H4 (cell line): ENCODE data around the gene KRT73. TPM values are rescaled to one million over a fixed set of nuclear protein-coding genes. Genes with fewer than 3 reads are reported as not detected.

Source experiments
- DNase-seq: peaks from one replicate; pipeline ENCODE4 v3.0.0-alpha.2; 2015; ENCODE audit warnings: low spot score
- total RNA-seq: library from RNA; depleted of rRNA; stranded (reverse); fragments of >200 nt; shearing (Covaris generic); gene quantifications from 2 replicates; pipeline ENCODE4 v1.2.3, GENCODE V29; 2014

Gene KRT73
- total RNA-seq, 1 experiment from 2014 or later = not detected

DNA sequence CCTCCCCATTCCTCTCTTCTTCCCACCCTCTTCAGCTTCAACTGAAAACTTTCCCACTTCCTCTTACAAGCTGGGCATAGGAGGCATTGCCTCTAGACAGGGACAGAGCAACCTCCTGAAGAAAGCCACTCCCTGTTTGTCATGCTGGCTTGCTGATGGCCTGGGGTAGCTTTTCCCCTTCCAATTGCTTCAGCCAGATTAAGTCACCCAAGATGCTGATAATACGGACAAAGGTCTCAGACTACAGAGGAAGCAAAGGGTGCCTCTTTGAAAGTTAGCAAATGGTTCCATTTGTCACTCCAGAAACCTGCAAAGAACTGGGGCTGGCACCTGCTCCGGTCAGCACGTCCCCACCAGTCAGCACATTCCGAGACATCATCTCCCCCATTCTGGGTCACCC is 27.6 kb upstream of the KRT73 start:
- no peak for DNase-seq

DNA sequence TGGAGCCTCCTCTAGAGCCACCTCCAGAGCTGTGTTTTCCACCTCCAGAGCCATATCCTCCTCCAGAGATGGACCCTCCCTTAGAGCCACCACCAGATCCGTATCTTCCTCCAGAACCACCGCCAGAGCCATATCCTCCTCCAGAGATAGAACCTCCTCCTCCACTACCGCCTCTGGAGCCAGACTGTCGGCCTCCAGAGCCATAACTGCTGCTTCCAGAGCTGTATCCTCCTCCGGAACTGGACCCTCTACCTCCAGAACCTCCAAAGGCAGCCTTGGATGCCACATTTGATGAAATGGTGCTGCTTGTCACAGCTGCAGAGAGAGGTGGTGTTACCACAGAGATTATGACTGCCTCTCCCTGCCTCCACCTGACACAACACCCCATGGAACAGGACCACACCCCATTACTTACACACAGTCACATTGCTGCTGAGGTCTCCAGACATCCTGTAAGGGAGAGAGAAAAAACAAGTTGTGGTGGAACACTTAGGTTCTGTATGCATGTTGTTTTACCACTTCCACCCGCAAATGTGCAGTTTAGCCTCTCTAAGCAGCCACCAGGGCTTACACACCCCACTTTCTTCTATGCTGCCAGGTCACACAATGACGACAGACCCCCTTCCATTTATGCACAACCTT is 26.9 kb upstream of the KRT73 start:
- DNase-seq = no peak

DNA sequence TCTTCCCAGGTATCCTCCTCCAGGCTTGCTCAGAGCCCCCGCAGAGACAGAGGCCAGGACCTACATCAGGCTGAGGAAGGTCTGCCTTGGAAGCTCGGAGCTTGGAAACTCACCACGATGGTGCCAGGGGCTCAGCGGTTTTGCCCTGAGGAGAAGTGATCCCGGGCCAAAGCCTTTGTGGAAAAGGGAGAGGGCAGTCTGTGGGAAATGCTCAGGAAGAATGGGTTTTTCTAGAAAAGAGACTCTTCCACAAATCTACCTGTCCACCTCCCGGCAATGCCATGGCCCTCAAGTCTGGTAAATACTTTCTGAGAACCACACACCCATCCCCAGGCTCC is 25.7 kb upstream of the KRT73 start:
- no peak for DNase-seq

DNA sequence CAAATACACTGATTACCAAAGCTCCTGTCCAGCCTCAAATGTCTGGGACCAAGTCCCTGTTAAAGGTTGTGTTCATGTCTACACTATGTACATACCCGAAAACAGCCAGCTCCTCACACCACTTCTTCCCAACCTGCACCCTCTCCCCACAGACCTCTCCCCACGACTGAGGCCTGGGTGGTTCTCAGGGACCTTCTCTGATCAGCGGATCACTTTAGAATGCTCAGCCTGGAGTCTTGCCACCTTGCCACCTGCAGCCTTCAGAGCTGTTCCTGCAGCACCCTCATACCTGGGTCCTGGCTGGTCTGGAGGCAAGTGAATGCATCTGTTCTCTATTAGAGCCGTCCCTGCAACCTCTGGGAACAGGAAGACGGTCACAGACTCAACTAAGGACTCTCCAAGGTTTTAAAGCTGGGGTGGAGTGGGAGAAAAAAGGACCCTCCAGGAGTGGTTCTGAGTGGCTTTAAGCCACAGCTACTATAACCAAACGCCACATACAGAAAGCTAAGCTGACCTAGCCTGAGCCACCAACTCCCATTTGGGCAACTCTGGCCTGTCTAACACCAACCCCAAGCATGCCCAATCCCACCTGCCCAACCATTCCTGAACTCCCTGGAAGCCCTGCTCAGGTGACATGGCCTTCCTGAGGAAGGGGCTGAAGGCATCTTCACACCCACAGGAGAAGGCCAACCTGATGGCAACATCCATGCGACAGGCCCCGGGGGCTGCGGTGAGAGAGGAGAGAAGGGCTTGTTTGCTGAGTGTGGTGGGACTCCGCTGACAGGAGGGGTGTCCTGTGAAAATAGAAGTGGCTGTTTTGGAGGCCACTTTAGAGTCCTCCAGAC is 25.1 kb upstream of the KRT73 start:
- DNase-seq = no peak

DNA sequence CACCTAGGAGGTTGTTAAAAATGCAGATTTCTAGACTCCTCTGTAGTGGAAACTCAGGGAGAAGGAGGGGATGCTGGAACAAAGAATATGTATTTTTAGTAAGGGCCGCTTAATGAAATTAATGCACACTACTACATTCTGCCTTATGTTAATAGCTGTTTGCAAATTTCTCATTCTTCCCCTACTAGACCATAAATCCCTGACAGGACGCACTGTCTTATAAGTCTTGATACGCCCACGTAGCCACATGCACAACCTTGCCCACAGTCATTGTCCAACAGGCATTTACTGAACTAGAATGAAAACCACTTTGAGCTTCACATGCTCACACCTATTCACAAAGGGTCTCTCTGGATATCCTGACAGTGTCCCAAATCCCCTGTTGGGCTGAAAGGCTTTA is 23.1 kb upstream of the KRT73 start:
- no peak for DNase-seq

DNA sequence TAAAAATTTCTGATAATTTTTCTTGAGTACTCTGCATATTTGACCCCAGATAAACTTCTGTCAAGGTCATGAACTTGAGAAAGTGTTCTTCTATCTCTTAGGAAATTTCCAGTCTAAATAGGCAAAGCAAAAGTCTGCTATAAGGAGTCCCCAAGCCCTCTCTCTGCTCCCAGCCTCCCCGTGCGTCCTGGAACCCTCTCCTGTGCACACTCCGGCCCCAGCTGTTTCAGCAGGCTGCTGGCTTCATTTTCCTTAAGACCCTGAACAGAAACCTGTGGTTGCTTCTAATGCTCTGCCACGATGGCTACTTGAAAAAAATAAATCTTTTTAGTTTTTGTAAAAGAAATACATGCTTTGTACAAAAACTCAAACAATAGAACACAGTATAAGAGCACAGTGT is 18.9 kb upstream of the KRT73 start:
- no peak for DNase-seq

DNA sequence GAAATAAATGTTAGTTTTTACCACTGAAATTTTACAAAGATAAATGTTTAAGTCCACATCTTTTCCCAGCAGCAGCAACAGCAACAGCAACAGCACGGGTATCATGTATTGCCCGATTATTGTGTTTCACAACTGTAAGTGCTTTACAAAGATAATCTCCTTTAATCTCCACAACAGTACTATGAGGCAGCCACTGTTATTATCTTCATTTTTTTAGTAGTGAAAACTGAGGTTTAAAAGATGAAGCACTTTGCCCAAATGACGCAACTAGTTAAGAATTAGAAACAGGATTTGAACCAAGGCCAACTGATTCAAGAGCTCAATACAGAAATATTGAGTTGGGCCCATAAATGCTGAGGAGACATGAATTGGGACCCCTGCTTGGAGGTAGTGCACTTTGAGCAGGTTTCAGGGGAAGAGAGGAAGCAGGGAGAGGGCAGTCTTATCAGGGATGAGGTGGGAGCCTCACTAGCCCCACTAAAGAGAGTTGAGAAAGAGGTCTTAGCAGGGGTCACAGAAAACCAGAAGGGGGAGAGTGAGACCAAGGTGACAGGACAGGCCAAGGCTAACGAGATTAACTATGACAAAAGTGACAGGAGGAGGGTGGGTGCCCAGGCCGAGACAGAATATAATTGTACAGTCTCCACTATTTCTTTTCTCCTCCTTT is 18.4 kb upstream of the KRT73 start:
- no peak for DNase-seq

DNA sequence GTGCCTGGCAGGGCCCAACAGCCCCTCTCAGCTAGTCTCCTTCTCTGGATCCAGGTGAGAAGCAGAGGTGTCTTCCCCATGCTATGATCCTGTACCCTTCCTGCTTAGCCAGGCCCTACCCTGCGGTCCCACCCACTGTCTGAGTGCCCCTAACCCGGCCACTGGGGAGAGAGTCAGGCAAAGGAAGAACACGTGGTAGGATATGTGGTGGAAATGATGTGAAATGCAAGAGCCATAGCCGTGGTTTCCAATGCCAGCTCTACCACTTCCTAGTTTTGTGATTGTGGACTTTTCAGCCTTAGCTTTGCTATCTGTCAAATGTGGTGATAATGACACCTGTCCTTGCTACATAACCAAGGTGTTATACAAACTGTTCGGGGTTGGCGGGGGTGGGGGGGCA is 17.8 kb upstream of the KRT73 start:
- DNase-seq = no peak

DNA sequence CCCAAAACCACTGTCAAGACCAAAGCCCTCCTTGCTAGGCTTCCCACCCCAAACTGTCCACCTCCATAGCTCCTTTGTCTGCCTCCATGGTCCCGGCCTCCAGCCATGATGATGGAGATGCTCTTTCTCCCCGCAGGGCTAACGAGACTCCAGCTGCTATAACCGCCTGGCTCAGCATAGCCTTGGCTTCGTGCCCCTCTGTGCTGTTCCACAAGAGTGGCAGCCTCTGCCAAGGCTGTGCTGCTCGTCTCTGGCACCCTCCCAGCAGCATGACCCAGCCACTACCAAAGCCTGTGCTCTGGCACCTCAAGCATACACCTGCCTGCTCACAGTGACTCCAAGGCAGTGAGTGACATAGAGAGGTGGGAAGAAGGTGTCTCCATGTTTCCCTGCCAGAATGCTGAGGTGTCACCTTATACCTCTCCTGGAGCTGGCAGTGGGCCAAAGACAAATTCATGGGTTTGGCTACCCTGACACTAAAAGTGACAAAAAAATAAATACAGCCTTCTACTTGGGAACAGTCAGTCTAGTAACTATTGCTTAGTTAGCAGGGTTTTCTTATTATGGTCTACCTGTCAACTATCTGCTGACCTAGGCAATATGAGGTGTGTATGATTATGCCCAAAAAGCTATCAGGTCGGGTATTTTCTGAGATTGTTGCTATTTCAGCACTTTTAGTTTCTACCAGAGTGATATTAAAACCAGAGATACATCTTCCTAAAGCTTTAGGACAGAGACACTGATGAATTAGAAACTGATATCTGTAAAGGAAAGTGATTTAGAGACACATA is 16.1 kb upstream of the KRT73 start:
- DNase-seq = no peak

DNA sequence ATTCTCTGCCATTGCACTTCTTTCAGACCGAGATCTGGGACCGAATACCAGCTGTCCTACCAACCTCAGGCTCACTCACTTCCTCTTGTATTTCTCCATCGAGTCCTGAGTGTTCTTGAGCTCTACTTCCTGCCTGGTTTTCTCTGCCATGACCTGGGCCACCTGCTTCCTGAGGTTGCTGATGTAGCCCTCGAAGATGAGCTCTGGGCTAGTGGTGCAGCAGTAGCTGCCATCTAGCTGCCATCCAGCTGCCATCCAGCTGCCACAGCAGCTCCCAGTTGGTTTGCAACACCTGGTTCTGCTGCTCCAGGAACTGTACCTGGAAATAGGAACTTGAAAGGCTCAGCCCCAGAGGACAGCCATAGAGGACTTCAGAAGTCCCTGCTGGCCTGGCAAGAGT is 15.0 kb upstream of the KRT73 start:
- no peak for DNase-seq

DNA sequence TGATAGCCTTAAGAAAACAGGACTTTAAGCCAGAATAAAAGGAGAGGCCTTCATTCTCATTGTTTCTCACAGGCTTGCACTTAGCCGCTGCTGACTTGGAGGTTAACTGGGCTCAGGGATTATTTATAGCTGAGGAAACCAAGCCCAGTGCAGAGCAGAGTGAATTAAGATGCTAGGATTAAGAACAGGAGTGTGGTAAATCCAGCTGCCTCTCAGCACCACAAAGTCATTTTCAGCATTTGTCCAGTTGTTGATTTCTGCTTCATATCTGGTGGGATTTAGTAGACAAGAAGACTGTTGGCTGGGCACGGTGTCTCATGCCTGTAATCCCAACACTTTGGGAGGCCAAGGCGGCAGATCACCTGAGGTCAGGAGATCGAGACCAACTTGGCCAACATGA is 14.3 kb upstream of the KRT73 start:
- no peak for DNase-seq

DNA sequence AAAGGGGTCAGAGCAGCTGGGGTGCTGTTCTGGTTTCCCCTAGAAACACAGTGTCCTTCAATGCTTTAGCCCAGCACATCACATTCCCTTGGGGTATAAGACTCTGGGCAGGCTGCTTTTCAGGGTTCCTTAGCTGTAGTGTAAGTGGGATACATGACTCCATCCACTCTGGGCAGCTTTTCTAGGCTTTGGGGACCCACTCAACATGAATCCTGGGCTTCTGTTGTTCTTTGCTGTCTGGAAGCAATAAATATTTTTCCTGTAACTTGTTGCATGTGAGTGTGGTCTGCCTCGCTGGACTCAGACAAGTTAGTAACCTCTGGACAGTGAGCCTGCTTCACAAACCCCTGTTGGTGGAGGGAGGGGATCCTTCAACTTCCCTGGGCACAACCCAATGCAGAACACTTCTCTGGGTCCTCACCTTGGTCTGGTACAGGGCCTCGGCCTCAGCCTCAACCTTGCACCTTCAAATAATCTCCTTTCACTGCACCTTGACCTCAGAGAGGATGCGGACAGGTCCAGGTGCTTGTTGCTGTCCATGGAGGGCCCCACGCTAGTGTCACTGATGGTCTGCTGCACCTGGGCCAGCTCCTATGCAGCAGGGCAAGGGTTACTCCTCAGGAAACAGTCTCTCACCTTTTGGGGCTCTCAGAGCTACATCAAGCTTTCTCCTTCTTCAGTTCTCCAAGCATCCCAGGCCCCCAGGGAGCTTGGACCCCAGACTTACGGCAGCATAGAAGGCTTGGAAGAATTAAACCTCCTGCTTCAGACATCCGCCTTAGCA is 13.5 kb upstream of the KRT73 start:
- no peak for DNase-seq

DNA sequence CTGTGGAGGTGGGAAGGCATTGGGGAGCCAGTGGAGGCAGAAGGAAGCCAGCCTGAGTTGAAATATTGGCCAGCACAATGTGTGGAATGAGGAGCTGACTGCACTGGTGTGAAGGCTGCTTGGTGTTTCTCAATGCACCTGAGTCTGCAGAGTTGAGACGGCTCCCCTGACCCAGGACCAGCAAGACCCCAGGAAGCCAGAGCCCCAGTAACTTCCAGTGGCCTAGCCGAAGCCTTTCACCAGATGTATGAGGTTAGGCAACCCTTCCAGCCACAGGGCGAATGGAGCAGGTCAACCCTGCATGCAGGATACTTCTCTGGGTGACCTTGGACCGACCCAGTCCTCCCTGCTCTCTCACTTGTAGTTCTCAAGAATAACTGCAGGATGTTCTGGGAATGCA is 12.9 kb upstream of the KRT73 start:
- DNase-seq = no peak

DNA sequence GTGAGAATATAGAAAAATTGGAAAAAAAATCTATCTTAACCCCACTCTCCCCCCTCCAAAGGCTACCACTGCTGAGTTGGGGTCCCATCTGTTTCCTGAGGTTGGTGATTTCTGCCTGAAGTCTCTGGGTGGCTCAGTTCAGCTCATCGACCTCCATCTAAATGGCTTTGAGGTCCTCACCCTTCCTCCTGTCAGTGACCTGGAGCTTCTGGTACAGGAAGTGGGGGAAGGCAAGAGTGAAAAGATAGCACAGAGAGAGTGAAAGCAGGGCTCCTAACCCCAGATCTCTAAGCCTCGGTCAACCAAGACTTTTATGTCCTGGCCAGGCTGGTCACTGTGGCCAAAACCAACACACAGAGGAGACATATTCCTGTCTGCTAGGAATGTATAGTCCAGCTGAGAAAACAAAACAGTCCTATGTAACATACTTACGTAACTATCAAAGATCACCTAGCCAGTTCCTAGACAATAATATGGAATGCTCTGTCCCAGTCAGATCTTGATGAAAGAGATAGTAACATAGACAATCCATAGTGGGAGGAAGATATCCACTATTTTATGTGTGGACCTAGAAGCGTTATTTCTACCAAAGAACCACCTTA is 12.3 kb upstream of the KRT73 start:
- DNase-seq = no peak

DNA sequence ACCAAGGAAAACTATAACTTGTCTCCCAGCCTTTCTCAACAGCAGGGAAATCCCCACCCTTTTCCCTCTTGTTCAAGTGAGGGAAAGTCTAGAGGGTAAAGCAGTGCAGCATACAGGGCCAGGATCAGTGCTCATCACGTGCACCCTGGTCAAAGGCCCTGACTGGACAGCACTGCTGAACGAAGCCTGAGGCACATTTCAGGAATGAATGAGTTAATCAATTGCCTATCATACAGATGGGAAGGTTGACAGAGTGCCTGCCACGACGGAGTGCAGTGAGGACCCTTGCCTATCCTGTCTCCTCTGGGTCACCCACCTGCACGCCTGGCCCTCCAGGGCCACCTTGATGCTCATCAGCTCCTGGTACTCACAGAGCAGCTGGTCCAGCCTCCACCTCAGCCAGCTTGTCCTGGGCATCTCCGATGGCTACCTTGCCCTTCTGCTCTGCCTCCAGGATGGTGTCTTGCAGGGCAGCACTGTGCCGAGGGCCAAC is 11.7 kb upstream of the KRT73 start:
- no peak for DNase-seq

DNA sequence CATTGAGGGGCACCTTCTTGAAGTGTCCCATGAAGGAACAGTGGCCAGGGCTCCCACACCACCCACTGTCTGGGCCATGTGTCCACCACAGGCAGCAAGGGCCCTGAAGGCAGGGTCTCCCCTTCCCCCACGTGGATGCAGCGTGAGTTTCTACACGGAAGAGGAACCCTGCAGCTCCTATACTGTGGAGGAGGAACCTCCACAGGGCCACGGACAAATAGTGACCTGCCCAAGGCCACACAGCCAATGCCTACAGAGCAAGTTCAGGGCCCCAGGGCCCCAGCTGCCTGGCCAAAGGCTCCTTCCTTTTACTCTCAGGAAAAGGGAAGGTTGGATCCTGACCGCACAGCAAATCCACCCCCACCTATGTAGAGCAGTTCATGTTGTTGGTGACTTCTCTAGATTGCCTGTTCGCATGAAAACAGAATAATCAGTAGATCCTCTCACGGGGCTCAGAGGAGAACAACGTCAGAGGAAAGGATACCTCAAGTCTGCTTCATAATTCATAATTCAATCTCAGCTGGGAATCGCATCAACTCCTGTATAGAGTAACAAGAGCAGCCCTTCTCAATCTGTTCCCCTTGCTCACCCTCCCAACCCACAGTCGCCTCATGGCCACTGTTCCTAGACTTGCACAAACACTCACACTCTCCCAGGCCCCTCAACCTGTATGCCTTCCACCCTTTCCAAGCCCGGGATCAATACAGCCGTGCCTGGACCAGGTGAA is 11.1 kb upstream of the KRT73 start:
- no peak for DNase-seq

DNA sequence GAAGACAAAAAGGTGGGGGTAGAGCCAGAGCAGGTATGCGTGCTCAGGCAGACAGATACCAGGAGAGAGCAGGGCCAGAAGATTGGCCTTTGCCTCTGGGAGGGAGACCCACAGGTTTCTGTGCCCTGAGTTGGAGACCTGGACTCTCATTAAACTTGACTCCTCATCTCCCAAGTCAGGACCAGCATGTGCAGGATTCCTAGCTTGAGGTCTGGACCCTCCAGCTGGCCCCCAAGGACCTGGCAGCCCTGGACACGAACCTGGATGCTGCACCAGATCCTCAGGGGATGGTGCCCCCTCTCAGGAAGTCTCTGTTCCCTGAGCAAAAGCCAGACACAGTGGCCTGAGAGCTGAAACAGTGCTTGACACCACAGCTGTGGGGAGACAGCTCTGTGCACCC is 10.5 kb upstream of the KRT73 start:
- no peak for DNase-seq

DNA sequence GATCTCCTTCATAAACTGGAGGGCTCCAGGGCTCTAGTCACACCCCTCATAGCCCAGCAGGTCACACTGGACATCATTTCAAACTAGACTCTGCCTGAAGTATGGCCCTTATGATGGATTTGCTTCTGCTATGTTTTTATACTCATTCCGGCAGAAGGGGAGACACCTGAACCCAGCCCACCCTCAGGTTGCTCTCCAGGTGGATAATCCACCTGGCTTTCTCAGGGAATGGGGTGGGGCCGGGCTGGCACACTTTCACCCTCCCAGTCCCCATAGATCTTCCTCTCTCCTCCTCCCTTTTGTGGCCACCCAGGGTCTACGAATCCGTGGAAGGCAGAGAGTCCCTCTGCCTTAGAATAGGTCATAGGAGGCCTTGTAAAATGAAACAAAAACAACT is 9.8 kb upstream of the KRT73 start:
- DNase-seq = no peak

DNA sequence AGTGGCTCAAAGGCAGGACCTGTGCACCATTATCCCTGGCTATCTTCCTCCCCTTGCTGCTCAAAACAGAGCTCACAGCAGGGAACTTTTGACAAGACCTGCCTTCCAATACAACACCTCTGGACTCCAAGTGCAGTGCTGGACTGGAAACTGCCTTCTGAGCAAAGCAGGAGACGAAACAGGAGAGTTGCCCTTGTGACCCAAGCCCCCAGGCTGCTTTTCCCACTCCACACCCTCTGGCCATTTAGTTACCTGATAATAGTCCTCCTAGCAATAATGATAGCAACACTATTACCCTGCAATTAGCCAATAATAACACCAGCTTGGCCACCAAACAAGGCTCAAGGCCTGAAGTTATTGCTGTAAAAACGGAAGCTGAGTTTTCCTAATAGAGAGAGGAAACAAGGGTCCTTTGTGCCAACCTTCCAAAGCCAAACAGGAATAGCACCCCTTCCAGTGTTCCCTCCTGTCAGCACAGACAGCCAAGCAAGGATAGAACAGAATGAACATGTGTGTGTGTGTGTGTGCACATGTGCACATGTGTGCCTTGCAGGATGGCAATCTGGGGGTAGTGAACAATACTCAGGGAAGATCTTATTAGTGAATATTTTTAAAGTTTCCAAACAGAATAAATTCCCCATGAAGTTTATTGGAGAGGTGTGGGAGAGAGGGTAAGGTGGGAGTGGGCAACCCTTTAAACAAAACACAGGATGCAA is 9.2 kb upstream of the KRT73 start:
- DNase-seq = no peak

DNA sequence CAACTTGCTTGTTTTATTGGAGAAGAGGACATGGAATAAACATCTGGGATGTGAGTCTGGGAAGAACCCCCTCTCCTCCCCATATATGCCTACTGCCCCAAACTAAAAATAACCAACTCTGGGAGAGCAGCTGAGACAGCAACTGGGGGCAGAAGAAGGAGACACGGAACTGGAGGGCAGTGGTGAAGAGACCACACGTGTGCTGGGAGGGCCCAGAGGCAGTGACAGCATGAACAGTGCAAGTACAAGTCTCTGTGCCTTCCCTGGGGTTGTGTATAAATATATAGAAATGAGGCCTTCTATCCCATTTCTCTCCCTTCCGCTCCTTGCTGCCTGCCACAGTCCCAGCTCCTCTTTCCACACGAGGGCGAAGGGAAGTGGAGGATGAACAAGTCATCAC is 4.0 kb upstream of the KRT73 start:
- DNase-seq = no peak
